HepG2 (cell line): Measurements from ENCODE around the gene PEX5.

Experiments used
- ATF7-NPFF ChIP-seq: sonication (generic); formaldehyde crosslinking; IDR thresholded peaks from 2 replicates; pipeline ENCODE4 v1.8.1; 2023; ENCODE audit warnings: mild to moderate bottlenecking, low read depth, missing genetic modification reagents, moderate library complexity
- CCAR2 ChIP-seq: fragments of 200-400 bp; formaldehyde crosslinking; optimal IDR thresholded peaks from 2 replicates; pipeline ENCODE3; 2018; ENCODE audit warnings: low read depth, mild to moderate bottlenecking, low read length, moderate library complexity
- CEBPG ChIP-seq: IDR thresholded peaks from 2 replicates; pipeline ENCODE4 v1.6.1; 2016
- CREB1 ChIP-seq, 2 experiments: fragments of 450-650 bp in 1 of 2; IDR thresholded peaks; 2 replicates each; pipeline ENCODE4 v1.6.1; 2016 to 2017; ENCODE audit warnings: control low read depth in 1 of 2, mild to moderate bottlenecking in 1 of 2, missing compliant biosample characterization in 1 of 2, missing genetic modification characterization in 1 of 2
- EP300 ChIP-seq, 3 experiments: sonication (generic) in 1 of 3; formaldehyde crosslinking in 1 of 3; IDR thresholded peaks; 2 replicates each; pipeline versions ENCODE4 v1.5.1 to v1.6.1; 2011 to 2020; ENCODE audit warnings: low read depth in 2 of 3, low read length in 2 of 3, borderline replicate concordance in 1 of 3, improper control_type of control experiment in 1 of 3, mild to moderate bottlenecking in 1 of 3, missing genetic modification reagents in 1 of 3, moderate library complexity in 1 of 3
- NFIC ChIP-seq: IDR thresholded peaks from 2 replicates; pipeline ENCODE4 v1.6.1; 2012; ENCODE audit warnings: mild to moderate bottlenecking, low read length, inconsistent platforms
- PHF8 ChIP-seq: sonication (generic); formaldehyde crosslinking; IDR thresholded peaks from 2 replicates; pipeline ENCODE4 v1.5.0; 2020; ENCODE audit warnings: missing genetic modification reagents
- TBP ChIP-seq: sonication (generic); formaldehyde crosslinking; IDR thresholded peaks from 2 replicates; pipeline ENCODE4 v1.5.0; 2020; ENCODE audit warnings: missing genetic modification reagents
- TF ChIP-seq, protein P1 (sequence below): sonication (generic); formaldehyde crosslinking; IDR thresholded peaks from 2 replicates; pipeline ENCODE4 v1.5.0; 2020; ENCODE audit warnings: mild to moderate bottlenecking, missing genetic modification reagents, moderate library complexity
- TF ChIP-seq, protein P2 (sequence below): sonication (generic); formaldehyde crosslinking; IDR thresholded peaks from 2 replicates; pipeline ENCODE4 v1.9.0; 2021; ENCODE audit warnings: missing genetic modification reagents, mild to moderate bottlenecking, borderline replicate concordance

DNA sequence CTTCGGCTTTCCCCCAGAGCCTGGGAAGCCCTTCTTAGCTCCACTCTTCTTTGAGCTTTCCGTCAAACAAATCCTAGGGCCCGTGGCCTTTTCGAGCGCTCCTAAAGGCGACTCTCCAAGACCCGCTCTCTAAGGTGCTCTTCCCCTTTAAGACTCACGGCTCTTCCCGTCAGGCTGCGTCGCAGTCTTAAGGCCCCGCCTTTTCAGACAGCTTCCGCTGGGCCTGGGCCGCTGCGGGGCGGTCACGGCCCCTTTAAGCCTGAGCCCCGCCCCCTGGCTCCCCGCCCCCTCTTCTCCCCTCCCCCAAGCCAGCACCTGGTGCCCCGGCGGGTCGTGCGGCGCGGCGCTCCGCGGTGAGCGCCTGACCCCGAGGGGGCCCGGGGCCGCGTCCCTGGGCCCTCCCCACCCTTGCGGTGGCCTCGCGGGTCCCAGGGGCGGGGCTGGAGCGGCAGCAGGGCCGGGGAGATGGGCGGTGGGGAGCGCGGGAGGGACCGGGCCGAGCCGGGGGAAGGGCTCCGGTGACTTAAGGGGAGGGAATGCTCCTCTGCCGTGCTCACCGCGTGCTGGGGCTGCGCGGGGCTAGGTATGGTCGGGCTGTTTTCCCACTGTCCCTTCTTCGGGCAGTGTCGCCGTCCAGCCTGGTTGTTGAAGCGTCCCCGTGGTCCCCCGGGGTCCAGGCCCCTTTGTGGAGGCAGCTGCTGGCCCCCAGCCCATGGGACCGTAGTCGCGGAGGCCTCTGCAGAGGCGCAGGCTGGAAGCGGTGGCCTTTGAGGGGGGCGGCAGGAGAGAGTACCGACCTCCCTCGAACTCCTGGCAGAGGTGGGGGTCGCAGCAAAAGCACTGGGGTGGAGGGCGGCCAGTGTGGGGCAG, at the start of gene PEX5:
- TF ChIP-seq, protein P1, sequence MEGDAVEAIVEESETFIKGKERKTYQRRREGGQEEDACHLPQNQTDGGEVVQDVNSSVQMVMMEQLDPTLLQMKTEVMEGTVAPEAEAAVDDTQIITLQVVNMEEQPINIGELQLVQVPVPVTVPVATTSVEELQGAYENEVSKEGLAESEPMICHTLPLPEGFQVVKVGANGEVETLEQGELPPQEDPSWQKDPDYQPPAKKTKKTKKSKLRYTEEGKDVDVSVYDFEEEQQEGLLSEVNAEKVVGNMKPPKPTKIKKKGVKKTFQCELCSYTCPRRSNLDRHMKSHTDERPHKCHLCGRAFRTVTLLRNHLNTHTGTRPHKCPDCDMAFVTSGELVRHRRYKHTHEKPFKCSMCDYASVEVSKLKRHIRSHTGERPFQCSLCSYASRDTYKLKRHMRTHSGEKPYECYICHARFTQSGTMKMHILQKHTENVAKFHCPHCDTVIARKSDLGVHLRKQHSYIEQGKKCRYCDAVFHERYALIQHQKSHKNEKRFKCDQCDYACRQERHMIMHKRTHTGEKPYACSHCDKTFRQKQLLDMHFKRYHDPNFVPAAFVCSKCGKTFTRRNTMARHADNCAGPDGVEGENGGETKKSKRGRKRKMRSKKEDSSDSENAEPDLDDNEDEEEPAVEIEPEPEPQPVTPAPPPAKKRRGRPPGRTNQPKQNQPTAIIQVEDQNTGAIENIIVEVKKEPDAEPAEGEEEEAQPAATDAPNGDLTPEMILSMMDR (CRISPR knock-in tag) = no peak
- no peak for TF ChIP-seq TBP
- no peak for TF ChIP-seq CREB1 (IDR thresholded peaks at IDR 0.05)
- no peak for TF ChIP-seq CREB1 (CRISPR knock-in tag; IDR thresholded peaks at IDR 0.05)
- TF ChIP-seq EP300 (IDR thresholded peaks at IDR 0.05; ENCODE audit: low read depth in 2 of 2, low read length in 2 of 2) = no peak
- TF ChIP-seq EP300 (CRISPR knock-in tag; IDR thresholded peaks at IDR 0.05; ENCODE audit: borderline replicate concordance) = no peak
- TF ChIP-seq CCAR2 = no peak
- no peak for TF ChIP-seq ATF7-NPFF (CRISPR knock-in tag)
- TF ChIP-seq, protein P2, sequence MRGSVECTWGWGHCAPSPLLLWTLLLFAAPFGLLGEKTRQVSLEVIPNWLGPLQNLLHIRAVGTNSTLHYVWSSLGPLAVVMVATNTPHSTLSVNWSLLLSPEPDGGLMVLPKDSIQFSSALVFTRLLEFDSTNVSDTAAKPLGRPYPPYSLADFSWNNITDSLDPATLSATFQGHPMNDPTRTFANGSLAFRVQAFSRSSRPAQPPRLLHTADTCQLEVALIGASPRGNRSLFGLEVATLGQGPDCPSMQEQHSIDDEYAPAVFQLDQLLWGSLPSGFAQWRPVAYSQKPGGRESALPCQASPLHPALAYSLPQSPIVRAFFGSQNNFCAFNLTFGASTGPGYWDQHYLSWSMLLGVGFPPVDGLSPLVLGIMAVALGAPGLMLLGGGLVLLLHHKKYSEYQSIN (CRISPR knock-in tag) = no peak
- no peak for TF ChIP-seq CEBPG (CRISPR knock-in tag)
- TF ChIP-seq NFIC = no peak
- peak; percentile 6; the same call in 1 of the 2 replicates for TF ChIP-seq PHF8 (CRISPR knock-in tag)
